Activated T-cell treated with anti-CD3 and anti-CD28 coated beads for 4 hours (primary cell): Measurements from ENCODE around the gene C4orf33.

Source experiments
- DNase-seq: peaks from one replicate; pipeline ENCODE4 v3.0.0-alpha.2; 2020

The C4orf33 gene

DNA sequence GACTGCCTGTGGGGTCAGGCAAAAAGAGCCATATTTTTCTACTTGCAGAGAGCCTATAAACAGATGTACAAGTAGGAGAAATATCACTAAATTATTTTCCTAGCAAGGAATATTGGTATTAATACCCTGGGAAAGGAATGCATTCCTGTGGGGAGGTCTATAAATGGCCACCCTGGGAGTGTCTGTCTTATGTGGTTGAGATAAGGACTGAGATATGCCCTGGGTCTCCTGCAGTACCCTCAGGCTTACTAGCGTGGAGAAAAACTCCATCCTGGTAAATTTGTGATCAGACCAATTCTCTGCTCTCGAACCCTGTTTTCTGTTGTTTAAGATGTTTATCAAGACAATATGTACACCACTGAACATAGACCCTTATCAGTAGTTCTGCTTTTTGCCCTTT lies 35.4 kb downstream of the C4orf33 start:
- DNase-seq, result no peak

DNA sequence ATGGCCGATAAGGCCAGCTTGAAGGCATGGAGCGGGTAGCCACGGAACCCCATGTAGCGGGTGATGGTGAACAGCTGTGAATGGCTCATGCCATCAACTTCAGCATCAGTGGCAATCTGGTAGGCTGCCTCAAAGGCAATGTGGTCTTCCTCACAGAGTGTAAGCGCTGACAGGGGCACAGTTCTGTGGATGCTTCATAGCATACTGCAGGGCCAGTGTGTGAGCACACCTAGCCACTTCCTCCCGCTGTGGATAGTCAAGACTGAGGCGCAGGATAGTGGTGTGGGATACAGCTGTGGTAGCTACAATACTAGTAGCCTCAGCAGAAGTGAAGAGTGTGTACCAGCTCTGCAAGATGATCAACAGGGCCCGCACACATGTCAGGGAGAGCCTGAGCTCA lies 40.5 kb downstream of the C4orf33 start:
- no peak for DNase-seq

DNA sequence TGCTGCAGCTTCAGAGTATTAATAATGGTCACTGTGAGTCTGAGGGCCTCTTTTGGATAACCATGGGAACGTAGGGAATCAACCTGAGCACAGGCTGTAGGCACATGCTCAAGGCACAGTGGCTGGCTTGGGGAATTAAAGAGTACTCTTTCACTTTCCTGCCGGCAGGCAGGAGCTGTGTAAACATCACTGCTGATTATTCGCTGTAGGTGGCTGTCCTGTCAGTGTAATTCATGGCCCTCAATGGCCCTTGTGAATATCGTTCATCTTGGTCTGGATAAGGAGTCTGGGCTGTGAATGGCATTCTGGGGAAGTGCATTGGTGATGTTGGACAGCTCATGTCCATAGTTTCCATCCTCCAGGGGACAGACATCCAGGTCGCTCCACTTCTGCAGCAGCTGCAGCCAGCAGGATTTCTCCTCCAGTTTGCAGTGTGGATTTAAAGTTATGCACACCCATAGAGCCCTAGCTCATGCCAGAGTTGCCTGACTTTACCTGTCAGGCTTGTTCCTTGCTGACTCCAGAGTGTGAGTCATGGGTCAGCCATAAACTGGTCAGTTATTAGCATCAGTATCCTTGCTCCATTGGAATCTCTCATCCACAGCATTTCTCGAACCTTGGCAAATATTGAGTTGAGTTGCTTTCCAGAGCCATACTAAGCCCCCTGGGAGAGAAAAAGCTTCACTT lies 43.0 kb downstream of the C4orf33 start:
- DNase-seq, result no peak

DNA sequence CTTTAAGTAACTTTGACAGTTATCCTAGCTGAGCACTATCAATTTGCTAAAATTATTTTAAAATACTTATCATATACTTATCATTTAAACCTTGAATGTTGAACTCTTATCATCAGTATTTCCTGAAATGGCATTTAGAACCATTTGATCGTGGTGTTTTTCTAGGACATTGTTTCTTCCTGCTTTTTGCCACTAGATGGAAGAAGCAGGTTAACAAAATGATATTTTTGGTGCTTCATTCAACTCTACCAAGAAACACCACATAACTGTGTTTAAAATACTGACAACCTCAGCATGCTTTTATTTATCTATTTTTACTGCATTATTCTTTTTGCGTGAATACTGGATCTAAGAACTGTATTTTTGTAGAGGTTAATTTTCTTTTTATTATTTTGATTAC lies 44.6 kb downstream of the C4orf33 start:
- no peak for DNase-seq

DNA sequence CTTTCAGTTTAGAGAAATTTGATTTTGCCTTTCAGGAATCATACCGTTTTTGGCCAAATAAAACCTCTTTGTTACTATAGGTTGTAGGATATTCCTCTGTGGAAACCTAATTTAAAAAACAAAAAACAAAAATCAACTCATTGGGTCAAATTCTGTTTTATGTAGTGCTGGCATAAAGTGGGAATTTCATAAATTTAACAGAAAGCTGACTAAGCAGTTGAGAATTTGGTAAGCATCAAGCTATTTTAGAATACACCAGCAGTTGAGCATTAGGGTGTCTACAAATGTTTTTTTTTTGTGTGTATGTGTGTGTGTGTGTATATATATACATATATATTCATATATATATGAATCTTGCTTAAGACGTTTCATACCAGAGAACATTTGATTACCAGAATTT lies 47.4 kb downstream of the C4orf33 start:
- DNase-seq, result no peak

GRCh38 chr4:129144755-129145206 lies 48.8 kb downstream of the C4orf33 start:
- no peak for DNase-seq

DNA sequence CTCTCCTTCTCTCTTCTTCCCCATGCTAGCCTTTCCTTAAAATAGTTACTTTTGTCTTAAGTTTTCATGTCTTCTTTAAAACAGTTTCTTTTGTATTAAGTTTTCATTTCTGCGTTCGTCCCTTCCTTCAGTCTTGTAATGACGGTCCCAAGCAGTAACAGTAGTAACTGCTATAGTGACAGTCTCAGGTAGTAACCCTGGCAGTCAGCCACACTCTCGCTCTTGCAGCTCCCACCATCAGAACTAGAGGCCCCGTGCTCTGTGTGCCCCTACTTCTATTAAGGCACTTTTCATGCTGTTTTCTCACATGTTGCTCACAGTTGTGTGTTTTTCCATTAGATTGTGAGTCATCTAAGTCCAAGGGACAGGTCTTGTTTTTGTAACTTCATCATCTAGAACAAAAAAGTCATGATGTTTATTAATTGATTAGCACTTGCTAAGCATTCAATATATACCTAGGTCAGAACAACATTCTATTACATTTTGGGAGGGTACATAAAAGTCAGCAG lies 49.3 kb downstream of the C4orf33 start:
- no peak for DNase-seq

DNA sequence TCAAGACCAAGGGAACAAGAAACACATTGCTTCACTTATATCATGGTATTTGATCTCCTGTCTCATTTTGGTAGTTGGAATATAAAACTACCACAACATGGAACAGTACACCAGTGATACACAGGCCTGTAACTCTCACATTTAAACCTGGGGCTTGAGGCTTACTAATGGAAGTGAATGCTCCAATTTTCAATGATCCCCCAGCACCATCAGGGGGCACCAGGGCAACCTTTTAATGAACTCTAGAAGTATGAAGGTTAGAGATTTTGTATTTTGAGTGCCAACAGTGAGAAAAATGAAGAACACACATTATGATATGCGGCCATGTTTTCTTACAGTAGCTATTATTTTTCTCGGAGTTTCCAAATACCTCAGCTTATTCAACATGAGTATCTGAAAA lies 50.7 kb downstream of the C4orf33 start:
- DNase-seq, result no peak

GRCh38 chr4:129148892-129149291 lies 52.9 kb downstream of the C4orf33 start:
- DNase-seq, result no peak

DNA sequence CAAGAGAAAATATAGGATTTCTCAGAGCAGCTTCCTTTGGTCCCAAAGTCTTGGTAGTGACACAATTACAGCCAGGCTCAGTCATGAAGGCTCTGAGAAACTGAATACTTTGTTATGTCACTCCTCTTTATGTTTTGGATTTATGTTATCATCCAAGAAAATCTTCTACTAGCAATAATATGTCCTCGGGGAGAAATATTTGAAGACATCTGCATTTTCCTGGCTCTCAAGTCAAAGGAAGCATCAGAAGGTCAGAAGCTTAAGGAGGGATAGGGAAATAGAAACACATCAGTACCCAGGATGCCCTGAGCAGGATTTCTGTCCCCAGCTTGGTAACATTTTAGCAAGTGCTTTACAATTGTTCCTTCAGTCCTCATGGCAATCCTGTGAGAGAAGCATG lies 54.0 kb downstream of the C4orf33 start:
- no peak for DNase-seq

DNA sequence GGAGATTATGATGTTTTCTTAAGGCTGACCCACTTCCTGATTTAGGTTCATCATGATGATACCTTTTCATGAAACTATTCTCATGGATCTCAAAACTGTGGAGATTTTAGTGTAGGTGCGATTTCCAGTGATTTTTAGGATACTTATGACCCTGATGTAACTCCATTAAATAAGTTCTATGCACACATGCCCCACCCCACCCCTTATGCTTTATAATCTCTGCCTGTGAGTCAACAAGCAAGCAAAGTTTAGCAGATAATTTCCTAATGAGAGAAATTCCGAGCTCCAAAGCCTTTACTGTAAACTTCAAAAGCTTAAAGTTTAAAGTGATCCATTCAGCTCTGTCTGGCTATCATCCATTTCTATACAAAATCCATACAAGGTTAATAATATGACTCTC lies 56.4 kb downstream of the C4orf33 start:
- no peak for DNase-seq

DNA sequence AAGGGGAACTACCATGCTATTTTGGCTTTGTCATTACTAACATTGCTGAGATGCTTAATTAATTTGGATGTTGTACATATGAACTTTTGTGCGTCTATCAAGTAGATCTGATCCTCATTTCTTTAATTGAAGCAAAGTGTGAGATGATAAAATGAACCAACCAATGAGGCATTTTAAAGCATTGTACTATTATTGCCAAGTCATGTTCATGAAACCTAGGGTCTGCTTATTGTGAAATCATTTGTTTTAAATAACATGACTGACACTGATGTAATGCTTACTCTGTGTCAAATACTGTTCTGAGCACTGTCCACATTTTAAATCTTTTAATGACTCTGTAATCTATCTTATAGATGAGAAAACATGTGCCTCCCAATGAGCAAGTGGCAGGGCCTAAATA lies 57.7 kb downstream of the C4orf33 start:
- no peak for DNase-seq

DNA sequence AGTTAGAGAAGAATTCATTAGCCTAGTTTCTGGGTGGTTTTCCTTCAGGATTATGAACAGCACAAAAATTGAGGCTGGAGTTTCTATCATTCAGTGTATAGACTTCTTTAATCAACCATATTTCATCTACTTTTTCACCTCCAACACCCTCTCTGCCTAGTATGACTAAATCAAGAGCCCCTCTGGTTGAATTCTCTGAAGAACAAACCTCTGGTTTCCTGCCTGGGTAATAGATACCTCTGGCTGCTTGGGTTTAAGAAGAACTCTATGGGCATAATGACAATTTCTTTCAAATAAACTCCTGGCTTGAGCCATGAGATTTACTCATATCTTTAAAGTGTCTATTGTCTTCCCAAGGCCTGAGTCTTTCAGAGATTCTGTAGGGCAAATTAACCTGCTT lies 66.5 kb downstream of the C4orf33 start:
- DNase-seq, result no peak

- DNase-seq, result no peak
Measured at GRCh38 chr4:129163427-129163826, 67.5 kb downstream of the C4orf33 start.

- no peak for DNase-seq
Measured at GRCh38 chr4:129164243-129164642, 68.3 kb downstream of the C4orf33 start.
